ENCODE data around the gene CDH2.

CDH2 gene

GRCh38 chr18:28088477-28088876, 88.5 kb downstream of the CDH2 start:
- DNase-seq (ENCODE audit: low read depth in 1 of 2, low spot score in 1 of 2) = no peak

DNA sequence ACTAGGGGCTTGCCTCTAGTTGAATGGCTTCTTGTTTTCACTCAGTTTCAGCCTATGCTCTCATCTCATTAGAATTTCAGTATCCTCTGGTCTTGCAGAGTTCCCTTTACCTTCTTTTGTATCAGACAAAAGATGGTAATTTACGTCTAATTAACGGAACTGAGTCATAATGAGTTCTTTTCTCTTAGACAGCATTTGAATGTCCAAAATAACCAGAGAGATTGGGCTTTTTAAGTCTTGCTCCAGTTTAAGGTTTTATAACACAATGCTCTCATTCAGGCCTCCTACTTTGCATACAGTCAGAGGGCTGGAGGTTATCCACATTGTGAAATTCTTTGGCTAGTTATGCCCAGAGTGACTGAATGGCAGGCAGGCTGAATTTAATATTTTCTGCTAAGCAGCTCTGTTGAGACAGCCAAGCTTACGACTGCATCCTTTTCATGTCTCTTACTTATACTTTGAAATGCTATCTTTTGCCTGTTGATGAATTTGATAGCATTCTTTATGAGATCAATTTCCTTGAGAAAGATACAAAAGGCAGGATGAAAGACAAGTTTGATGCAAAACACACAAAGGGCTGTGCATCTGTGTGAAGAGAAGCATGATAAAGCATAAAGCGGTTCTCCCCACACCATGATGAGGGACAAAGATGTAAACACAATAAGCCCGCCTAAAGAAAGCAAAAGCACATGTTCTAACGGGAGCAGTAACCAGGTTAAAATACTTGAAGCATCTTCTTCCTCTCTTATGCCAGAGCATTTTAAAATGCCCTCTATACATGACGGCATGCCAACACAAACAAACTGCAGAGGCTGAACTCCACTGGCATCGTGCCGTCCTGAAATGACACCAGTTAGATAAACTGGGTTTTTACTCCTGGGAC, 90.0 kb downstream of the CDH2 start:
- DNase-seq (ENCODE audit: low read depth in 1 of 2, low spot score in 1 of 2) = no peak

GRCh38 chr18:28081516-28081915, 95.4 kb downstream of the CDH2 start:
- no peak for DNase-seq (ENCODE audit: low read depth in 1 of 2, low spot score in 1 of 2)

DNA sequence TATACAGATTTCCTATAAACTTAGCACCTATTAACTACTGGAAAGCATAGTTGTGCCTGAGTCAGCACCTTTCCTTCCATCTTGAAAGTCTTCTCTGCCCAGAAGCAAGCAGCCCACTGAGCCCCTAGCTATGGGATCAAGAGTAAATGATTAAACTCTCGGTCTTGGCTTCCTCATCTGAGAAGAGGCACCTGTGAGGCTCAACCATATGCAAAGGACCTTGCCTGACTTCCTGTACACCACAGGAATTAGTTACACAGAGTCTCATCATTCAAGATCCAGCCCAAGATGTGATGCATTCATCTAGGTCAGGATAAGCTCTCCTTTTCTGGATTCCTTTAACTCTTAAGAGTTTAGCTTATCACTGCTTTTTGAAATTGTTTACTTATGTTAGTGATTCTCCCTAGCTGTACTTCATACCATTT, 96.0 kb downstream of the CDH2 start:
- DNase-seq (ENCODE audit: low read depth in 1 of 2, low spot score in 1 of 2) = no peak

- no peak for DNase-seq (ENCODE audit: low read depth in 1 of 2, low spot score in 1 of 2)
Observed at GRCh38 chr18:28079883-28080282, 97.0 kb downstream of the CDH2 start.

DNA sequence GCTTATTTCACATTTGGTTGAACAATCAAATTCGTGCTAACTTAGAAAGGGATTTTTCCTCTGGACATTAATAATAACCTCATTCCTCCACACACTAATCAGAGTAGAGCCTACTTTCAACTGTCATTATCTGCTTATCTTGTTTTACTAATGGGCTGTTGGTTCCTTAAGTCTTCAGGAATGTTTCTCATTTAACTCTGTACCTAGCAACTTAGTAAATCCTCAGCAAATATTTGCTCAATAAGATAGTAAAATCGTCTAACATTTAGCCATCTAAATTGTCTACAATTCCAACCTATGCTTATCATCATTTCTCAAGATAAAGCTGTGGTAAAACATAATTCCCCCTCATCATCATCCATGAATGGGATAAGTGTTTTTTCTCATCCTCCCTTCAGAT, 98.1 kb downstream of the CDH2 start:
- no peak for DNase-seq (ENCODE audit: low read depth in 1 of 2, low spot score in 1 of 2)

- no peak for DNase-seq (ENCODE audit: low read depth in 1 of 2, low spot score in 1 of 2)
Observed at GRCh38 chr18:28078298-28078697, 98.6 kb downstream of the CDH2 start.

GRCh38 chr18:28075501-28075900, 101.4 kb downstream of the CDH2 start:
- DNase-seq (ENCODE audit: low read depth in 1 of 2, low spot score in 1 of 2) = no peak

- no peak for DNase-seq (ENCODE audit: low read depth in 1 of 2, low spot score in 1 of 2)
Observed at GRCh38 chr18:28074076-28074475, 102.9 kb downstream of the CDH2 start.

GRCh38 chr18:28073658-28074057, 103.3 kb downstream of the CDH2 start:
- DNase-seq (ENCODE audit: low read depth in 1 of 2, low spot score in 1 of 2) = no peak

- DNase-seq (ENCODE audit: low read depth in 1 of 2, low spot score in 1 of 2) = no peak
Observed at GRCh38 chr18:28071199-28071598, 105.7 kb downstream of the CDH2 start.

DNA sequence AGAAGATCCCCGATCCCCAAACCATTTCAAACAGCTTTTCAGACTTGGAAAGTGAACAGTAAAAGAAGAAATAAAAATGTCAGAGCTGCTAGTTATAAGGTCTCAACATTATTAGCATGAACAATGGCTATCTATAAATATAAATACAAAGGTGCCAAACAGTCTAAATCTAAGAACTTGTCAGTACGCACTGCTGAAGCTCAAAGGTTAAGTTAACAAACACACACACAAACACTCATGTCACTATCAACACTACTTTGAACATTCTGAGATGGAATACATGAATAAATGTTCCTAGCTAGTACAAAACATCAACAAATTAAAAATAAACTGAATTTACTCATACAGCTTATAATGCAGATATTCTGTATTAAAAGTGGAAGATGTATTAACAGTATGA, 108.7 kb downstream of the CDH2 start:
- no peak for DNase-seq (ENCODE audit: low read depth in 1 of 2, low spot score in 1 of 2)

DNA sequence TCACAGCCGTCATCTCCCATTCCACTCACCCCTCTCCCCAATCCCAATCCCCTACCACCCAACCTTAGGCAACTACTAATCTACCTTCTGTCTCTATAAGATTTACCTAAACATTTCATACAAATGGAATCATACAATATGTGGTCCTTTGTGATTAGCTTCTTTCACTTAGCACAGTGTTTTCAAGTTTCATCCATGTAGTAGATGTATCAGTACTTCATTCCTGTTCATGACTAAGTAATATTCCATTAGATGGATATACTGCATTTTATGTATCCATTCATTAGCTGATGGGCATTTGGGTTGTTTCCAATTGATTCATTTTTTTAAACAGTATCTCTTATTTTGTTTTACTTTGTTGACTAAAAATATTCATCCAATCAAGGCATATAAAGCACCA, 109.6 kb downstream of the CDH2 start:
- no peak for DNase-seq (ENCODE audit: low read depth in 1 of 2, low spot score in 1 of 2)

- DNase-seq (ENCODE audit: low read depth in 1 of 2, low spot score in 1 of 2) = no peak
Observed at GRCh38 chr18:28065793-28066186, 111.1 kb downstream of the CDH2 start.

GRCh38 chr18:28065031-28065792, 111.7 kb downstream of the CDH2 start:
- DNase-seq (ENCODE audit: low read depth in 1 of 2, low spot score in 1 of 2) = no peak

DNA sequence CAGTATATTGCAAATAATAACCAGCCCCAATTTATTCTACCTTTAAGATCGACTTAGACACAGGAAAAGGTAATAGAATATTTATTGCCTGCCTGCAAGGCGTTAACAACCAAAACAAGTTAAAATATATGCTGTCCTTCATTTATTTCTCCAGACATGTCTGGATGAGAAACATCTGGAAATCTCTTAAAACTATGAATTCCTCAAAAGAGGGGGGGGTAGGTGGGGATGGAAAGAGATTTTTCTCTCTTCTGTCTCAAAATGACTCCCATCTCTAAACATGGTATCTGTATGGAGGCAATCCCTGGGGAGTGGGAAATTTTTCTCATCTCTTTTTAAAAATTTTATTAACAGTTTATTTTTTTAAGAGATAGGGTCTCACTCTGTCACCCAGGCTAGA, 113.0 kb downstream of the CDH2 start:
- DNase-seq (ENCODE audit: low read depth in 1 of 2, low spot score in 1 of 2) = no peak

DNA sequence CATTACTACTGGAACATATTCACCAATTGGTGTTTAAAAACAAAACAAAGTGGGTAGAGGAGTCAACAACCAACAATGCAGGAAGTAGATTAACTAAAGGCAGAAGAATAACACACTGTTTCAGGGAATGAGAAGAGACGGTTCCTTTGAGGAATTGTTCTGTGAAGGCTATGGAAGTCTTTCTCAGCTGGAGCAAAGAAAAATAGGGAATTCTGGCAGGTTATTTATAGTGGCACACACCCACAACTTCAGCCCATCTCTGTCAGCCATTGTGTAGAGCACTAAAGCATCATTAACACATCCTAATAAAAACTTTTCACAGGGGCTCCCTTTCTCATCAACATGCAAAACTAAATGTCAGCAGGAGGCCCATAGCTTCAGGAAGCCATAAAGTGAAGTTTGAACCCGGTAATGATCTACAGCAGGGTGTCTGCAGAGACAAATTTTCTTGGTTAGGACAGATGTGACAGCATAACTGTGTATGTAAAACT, 113.6 kb downstream of the CDH2 start:
- DNase-seq (ENCODE audit: low read depth in 1 of 2, low spot score in 1 of 2) = no peak

DNA sequence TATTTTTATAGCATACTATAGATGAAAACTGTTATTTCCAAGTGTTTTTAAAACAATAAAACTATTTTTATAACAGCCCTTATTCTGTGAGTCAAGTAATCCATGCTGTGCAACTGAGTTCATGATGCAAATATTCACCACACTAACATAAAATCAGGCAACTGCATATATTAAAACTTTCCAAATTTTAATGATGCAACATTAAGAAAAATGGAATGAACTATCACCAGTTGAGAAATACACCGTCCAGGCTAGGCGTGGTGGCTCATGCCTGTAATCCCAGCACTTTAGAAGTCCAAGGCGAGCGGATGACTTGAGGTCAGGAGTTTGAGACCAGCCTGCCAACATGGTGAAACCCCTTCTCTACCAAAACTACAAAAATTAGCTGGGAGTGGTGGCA, 114.5 kb downstream of the CDH2 start:
- DNase-seq (ENCODE audit: low read depth in 1 of 2, low spot score in 1 of 2) = no peak

DNA sequence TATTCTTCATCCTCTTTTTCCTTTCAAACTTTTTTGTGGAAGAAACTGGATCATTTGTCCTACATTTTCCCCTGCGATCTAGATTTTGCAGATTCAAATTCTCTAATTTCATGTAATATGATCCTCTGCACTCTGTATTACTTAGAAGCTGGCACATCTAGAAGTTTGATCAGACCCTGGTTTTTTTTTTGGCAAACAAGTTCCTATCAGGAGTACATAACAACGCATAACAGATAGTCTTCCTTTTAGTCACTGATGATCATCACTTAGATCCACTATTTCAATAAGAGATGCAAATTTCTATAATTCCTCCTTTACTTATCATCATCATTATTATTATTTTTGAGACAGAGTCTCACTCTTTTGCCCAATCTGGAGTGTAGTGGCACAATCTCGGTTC, 117.1 kb downstream of the CDH2 start:
- no peak for DNase-seq (ENCODE audit: low read depth in 1 of 2, low spot score in 1 of 2)

DNA sequence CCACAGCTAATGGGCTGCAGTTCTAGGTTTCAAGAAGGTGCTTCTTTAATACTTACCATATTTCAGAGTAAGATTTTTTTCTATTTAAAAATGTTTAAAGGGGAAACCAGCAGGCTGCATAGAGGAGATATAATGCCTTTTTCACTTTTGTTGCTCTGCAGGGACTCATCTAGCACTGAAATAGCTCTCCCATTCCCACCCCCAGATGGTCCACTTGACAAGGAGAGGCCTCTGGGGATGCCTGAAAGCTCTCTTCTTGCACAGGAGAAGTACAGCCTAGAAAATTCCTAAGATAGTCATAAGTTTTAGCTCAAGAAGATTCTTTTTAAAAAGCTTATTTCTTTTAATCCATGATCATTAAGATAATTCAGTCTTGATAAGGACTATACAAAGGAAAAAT, 126.4 kb downstream of the CDH2 start:
- no peak for DNase-seq (ENCODE audit: low read depth in 1 of 2, low spot score in 1 of 2)

GRCh38 chr18:28048612-28049011, 128.3 kb downstream of the CDH2 start:
- no peak for DNase-seq (ENCODE audit: low read depth in 1 of 2, low spot score in 1 of 2)

GRCh38 chr18:28045880-28046279, 131.1 kb downstream of the CDH2 start:
- no peak for DNase-seq (ENCODE audit: low read depth in 1 of 2, low spot score in 1 of 2)

Measured in activated CD4-positive, alpha-beta T cell treated with anti-CD3 and anti-CD28 coated beads, Interleukin-2, amount 50 U/mL, for 24 hours (primary cell).